Mucosa of rectum (tissue), 2 donors: ENCODE results near the gene ZNG1A.
"Not testable (repeated sequence)": the region's sequence is repeated elsewhere in the genome, so short reads cannot be mapped to it uniquely, and the experiment has no call there.

Source experiments
- H3K27ac ChIP-seq, 2 donors: one replicate each; pipeline ENCODE4 v1.7.0; 2013; ENCODE audit warnings: inconsistent platforms in 2 of 2, low read depth in 2 of 2, low read length in 2 of 2
- H3K27me3 ChIP-seq, 2 donors: one replicate each; pipeline ENCODE4 v1.7.0; 2013; ENCODE audit warnings: low read length in 2 of 2; ENCODE audit not compliant: control insufficient read depth in 2 of 2, insufficient read depth in 2 of 2
- H3K36me3 ChIP-seq, 2 donors: one replicate each; pipeline ENCODE4 v1.7.0; 2013; ENCODE audit warnings: low read length in 2 of 2; ENCODE audit not compliant: control insufficient read depth in 2 of 2, insufficient read depth in 2 of 2
- H3K4me1 ChIP-seq, 2 donors: one replicate each; pipeline ENCODE4 v1.7.0; 2013; ENCODE audit warnings: low read length in 2 of 2, mild to moderate bottlenecking in 1 of 2; ENCODE audit not compliant: control insufficient read depth in 2 of 2, insufficient read depth in 2 of 2
- H3K4me3 ChIP-seq, 2 donors: one replicate each; pipeline ENCODE4 v1.7.0; 2013; ENCODE audit warnings: low read length in 2 of 2
- H3K9ac ChIP-seq, 2 donors: one replicate each; pipeline ENCODE4 v1.7.0; 2013; ENCODE audit warnings: low read length in 2 of 2, low read depth in 1 of 2, mild to moderate bottlenecking in 1 of 2
- H3K9me3 ChIP-seq, 2 donors: one replicate each; pipeline ENCODE4 v1.7.0; 2013; ENCODE audit warnings: low read length in 2 of 2; ENCODE audit not compliant: control insufficient read depth in 2 of 2
- donor health status: healthy.
- donor health status: Normal muscosa, but diverticular disease.

ZNG1A gene

GRCh38 chr9:78333-78732 is 100.5 kb downstream of the ZNG1A start:
- H3K9ac ChIP-seq, H3K4me3 ChIP-seq: not testable (repeated sequence)

DNA sequence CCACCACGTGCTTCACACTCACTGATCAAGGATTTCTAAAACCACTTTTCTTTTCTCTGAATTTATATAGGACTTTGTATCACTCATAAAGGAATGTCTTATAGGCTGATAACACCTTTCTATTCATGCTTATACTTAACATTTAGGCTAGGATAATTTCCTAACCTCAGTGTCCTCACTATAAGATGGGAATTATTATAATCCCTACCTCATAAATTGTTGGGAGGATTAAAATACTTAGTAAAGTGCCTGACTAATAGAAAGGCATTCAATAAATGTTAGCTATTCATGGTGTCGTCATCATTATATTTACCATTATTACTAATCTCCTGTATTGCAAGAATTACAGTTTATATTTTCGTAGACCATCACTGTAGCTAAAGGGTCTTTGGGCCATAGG is 102.5 kb downstream of the ZNG1A start:
- H3K4me3 ChIP-seq, H3K4me1 ChIP-seq, H3K27ac ChIP-seq, H3K36me3 ChIP-seq, H3K9ac ChIP-seq, H3K27me3 ChIP-seq, H3K9me3 ChIP-seq: not testable (repeated sequence)

More at GRCh38 chr9:78333-78732, 100.5 kb downstream of the ZNG1A start:
- H3K36me3 ChIP-seq, H3K27me3 ChIP-seq, H3K4me1 ChIP-seq, H3K27ac ChIP-seq, H3K9me3 ChIP-seq: not testable (repeated sequence)

DNA sequence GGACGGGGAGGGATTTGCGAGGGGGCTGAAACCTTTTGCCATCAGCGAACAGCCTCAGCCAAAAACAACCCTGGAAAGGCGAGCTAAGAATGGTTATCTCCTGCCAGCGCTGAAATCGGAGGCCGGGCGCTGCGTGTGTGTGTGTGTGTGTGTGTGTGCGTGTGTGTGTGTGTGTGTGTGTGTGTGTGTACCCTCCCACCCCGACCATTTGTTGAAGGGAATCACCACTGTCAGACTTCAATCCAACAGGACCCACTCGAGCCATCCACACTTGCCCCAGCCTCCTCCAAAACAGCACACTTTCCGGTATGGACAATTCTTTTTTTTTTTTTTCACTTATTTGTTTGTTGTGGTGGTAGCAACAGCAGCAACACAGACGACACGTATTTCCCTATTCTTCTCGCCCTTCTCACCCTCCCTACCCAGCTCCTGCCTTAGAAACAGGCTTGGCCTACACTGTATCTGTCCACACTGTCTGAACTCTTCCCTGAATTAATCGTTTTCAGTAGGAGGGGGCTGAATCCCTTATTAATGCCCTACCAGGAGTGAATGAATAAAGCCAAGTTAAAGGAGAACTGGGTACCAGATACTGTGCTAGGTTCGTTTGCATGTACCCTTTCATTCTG is 104.8 kb downstream of the ZNG1A start:
- H3K27ac ChIP-seq, H3K36me3 ChIP-seq, H3K9ac ChIP-seq, H3K4me1 ChIP-seq, H3K9me3 ChIP-seq, H3K27me3 ChIP-seq: not testable (repeated sequence)
- H3K4me3 ChIP-seq: peak overlapping the region in 1 of 2 donors; percentile 37

DNA sequence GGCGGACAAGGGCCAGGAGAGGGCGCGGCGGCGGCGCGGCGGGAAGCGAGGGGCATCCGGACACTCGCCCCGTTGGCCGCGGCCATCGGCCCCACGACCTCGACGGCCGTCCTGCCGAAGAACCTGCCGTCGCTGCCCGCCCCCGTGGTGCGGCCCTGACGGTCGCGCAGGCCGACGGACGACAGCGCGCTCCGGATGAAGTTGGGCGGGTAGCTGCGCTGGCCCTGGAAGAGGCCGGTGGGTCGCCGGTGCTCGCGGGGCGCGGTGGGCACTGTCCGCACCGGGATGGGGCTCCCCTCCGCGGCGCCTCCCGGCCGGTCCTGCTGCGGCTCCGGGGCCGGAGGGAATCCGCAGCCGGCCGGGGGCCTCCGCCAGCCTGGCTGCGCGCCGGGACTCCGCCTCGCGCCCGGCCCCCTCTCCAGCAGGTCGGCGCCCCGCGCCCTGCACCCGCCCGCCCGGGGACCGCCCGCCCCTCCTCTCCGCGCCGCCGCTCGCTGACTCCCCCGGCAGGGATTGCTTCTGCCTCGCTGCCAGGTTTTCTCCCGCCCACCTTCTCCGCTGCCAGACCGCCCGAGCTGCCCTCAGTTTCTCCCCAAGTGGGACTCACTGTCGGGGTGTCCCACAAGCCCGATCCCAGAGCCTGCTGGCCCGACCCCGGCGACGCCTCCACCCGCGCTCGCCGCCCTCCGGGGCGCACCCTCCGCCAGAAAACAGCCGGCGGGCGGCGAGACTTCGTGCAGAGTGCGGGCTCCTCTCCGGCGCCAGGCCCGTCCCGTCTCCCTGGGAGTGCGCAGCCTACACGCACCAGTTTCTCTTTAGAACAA is 105.6 kb downstream of the ZNG1A start:
- not testable (repeated sequence) for H3K9me3 ChIP-seq, H3K27ac ChIP-seq, H3K36me3 ChIP-seq, H3K27me3 ChIP-seq, H3K9ac ChIP-seq, H3K4me1 ChIP-seq
- peak overlapping the region in 1 of 2 donors; percentile 37 for H3K4me3 ChIP-seq
